Mucosa of descending colon (tissue), 3 donors: ENCODE results near the gene MTMR8. TPM values are rescaled to one million over a fixed set of nuclear protein-coding genes. Genes with fewer than 3 reads are reported as not detected.
A peak's percentile ranks its signal among the peaks of the same experiment; 100 is the strongest.
"Not testable (repeated sequence)": the region's sequence is repeated elsewhere in the genome, so short reads cannot be mapped to it uniquely, and the experiment has no call there.

ENCODE experiments used
- ATAC-seq: fragments of 200-7000 bp; cut with Tn5 transposase; one replicate; pipeline ENCODE4 v1.9.1; 2020; ENCODE audit warnings: mild to moderate bottlenecking, moderate library complexity
- DNase-seq, 3 donors: peaks; one replicate each; pipeline ENCODE4 v3.0.0-alpha.2; 2020
- H3K36me3 ChIP-seq: fragments of 200-600 bp; one replicate; pipeline ENCODE4 v1.8.0; 2021; ENCODE audit warnings: low read depth, mild to moderate bottlenecking
- H3K4me1 ChIP-seq: fragments of 200-600 bp; one replicate; pipeline ENCODE4 v1.8.0; 2021; ENCODE audit warnings: low read depth, mild to moderate bottlenecking
- H3K4me3 ChIP-seq: fragments of 200-600 bp; one replicate; pipeline ENCODE4 v1.8.0; 2021; ENCODE audit warnings: mild to moderate bottlenecking
- H3K9me3 ChIP-seq: fragments of 200-600 bp; one replicate; pipeline ENCODE4 v1.8.0; 2021; ENCODE audit warnings: mild to moderate bottlenecking
- intact Hi-C, 2 donors: fragments of 100-400 bp; cut with DNase I in 1 of 2; cut with micrococcal nuclease in 1 of 2; formaldehyde crosslinking; loops; one replicate each; pipeline versions ENCODE4 v1.11.0 to v1.11.1; 2022; cut with DNase I, micrococcal nuclease
- total RNA-seq, 3 donors: library from RNA; stranded (reverse); fragmentation: NEBNext Ultra II Directional in 2 of 3; extraction: Animal tissue kit (Norgen Biotek cat#: 25700) in 2 of 3; gene quantifications; one replicate each; pipeline versions ENCODE4 v1.2.1 to v1.2.4, GENCODE V29; 2021 to 2023
- TF ChIP-seq, protein P1 (sequence below): fragments of 200-600 bp; IDR thresholded peaks from one replicate; pipeline ENCODE4 v1.8.0; 2022; ENCODE audit warnings: antibody characterized with exemption, mild to moderate bottlenecking
- donor health status: DM: no; HTN: no; CAD: no; lungs with moderate emphysema.
- donor health status: DM: no; HTN: no; CAD: no.
- donor health status: DM: no; HTN: yes; CAD: no.

MTMR8 gene
- total RNA-seq, 3 donors from 2014 or later: 7.0 to 16.2 (median 7.8) TPM

DNA sequence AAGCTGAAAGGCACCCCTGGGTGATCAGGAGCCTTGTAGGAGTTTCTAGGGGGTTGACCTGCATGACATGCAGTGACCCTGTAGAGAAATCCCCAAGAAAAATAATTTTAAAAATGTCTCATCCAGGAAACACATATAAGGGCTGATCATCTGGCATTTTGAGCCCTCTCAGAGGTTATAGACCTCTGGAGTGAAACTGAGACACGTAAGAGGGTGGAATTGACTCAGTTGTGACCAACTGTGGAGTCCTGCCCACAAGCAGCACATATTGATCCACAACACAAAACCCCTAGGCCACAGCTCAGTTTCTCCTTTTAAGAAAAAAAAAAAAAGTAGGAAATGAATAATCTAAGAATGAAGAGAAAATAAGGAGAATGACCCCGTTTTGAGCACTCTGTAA lies 32.5 kb upstream of the MTMR8 start:
- Histone ChIP-seq H3K4me3 (no peak overlapping the region), H3K36me3 (no peaks in the 10 kb centered on the region), H3K9me3 (no peaks in the 10 kb centered on the region), H3K4me1 (no peaks in the 10 kb centered on the region)
- TF ChIP-seq, protein P1, sequence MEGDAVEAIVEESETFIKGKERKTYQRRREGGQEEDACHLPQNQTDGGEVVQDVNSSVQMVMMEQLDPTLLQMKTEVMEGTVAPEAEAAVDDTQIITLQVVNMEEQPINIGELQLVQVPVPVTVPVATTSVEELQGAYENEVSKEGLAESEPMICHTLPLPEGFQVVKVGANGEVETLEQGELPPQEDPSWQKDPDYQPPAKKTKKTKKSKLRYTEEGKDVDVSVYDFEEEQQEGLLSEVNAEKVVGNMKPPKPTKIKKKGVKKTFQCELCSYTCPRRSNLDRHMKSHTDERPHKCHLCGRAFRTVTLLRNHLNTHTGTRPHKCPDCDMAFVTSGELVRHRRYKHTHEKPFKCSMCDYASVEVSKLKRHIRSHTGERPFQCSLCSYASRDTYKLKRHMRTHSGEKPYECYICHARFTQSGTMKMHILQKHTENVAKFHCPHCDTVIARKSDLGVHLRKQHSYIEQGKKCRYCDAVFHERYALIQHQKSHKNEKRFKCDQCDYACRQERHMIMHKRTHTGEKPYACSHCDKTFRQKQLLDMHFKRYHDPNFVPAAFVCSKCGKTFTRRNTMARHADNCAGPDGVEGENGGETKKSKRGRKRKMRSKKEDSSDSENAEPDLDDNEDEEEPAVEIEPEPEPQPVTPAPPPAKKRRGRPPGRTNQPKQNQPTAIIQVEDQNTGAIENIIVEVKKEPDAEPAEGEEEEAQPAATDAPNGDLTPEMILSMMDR: no peak
- no peak for DNase-seq
- intact Hi-C loops: no loop called here
- ATAC-seq: no peak

DNA sequence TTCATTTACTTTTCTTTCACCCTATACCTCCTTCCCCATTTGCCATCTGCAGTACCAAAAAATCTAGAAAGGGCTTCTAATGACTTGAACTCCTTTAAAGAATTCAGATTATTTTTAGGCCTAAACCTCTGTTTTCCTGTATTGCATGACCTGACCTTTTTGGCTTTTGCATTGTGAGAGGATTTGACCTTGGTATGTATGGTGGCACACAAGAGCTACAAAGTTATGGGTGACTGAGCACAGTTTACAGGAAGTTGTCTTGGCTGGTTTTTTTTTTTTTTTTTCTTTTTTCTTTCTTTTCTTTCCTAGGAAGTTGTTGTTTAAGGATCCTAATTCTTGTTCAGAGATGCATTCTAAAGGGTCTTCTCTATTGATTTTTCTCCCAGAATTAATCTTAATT lies 32.0 kb upstream of the MTMR8 start:
- intact Hi-C loops: no loop called here
- no peaks in the 10 kb centered on the region for H3K4me1 ChIP-seq

DNA sequence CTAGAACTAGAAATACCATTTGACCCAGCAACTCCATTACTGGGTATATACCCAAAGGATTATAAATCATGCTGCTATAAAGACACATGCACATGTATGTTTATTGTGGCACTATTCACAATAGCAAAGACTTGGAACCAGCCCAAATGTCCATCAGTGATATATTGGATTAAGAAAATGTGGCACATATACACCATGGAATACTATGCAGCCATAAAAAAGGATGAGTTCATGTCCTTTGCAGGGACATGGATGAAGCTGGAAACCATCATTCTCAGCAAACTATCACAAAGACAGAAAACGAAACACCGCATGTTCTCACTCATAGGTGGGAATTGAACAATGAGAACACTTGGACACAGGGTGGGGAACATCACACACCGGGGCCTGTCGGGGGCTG lies 14.5 kb upstream of the MTMR8 start:
- H3K9me3 ChIP-seq, DNase-seq, H3K4me1 ChIP-seq, intact Hi-C loops, H3K36me3 ChIP-seq, H3K4me3 ChIP-seq, ATAC-seq: not testable (repeated sequence)

More for the DNA sequence above, 32.0 kb upstream of the MTMR8 start:
- no peaks in the 10 kb centered on the region for H3K9me3 ChIP-seq
- DNase-seq (no peak), ATAC-seq (no peak)
- H3K36me3 ChIP-seq: no peaks in the 10 kb centered on the region
- H3K4me3 ChIP-seq: no peak overlapping the region
- TF ChIP-seq, protein P1: no peak

DNA sequence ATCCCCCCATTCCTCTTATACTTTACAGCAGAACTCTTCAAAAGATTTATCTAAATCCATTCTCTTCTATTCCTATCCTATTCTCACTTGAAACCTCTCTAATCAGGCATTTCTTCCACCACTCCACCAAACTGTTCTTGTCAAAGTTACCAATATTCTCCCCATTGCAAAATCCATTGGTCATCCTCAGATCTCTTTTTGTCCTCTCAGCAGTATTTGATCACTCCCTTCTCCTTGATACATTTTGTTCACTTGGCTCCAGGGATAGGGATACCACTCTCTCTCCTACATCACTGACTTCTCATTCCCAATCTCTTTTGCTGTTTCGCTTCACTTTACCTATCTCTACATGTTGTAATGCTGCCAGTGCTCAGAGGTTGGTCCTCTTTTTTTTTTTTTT lies 2.8 kb upstream of the MTMR8 start:
- no peak overlapping the region for H3K4me3 ChIP-seq
- no peaks in the 10 kb centered on the region for H3K36me3 ChIP-seq
- no peaks in the 10 kb centered on the region for H3K4me1 ChIP-seq
- no peak for ATAC-seq
- intact Hi-C loops: no loop called here
- H3K9me3 ChIP-seq: no peaks in the 10 kb centered on the region
- TF ChIP-seq, protein P1: no peak
- no peak for DNase-seq

DNA sequence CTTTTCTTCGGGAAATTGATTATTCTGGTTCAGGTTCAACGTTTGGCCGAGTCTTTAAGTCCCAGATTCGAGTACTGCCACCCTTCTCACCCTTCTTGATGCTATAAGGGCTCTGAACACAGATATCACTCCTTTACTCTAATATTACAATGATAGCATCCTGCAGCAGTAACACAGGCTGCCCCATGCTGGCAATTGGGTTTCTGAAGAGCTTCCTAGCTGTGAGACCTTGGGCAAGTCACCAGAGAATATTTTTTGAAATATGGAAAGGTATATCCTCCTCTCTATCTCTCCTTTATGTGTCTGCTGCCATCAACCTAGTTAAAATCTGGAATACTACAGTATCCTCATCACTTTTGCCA lies 297 bp upstream of the MTMR8 start:
- no peak overlapping the region for H3K4me3 ChIP-seq
- H3K36me3 ChIP-seq: no peaks in the 10 kb centered on the region
- TF ChIP-seq, protein P1: no peak
- intact Hi-C loops: no loop called here
- no peak for ATAC-seq
- H3K9me3 ChIP-seq: no peaks in the 10 kb centered on the region
- no peak for DNase-seq
- H3K4me1 ChIP-seq: no peaks in the 10 kb centered on the region

DNA sequence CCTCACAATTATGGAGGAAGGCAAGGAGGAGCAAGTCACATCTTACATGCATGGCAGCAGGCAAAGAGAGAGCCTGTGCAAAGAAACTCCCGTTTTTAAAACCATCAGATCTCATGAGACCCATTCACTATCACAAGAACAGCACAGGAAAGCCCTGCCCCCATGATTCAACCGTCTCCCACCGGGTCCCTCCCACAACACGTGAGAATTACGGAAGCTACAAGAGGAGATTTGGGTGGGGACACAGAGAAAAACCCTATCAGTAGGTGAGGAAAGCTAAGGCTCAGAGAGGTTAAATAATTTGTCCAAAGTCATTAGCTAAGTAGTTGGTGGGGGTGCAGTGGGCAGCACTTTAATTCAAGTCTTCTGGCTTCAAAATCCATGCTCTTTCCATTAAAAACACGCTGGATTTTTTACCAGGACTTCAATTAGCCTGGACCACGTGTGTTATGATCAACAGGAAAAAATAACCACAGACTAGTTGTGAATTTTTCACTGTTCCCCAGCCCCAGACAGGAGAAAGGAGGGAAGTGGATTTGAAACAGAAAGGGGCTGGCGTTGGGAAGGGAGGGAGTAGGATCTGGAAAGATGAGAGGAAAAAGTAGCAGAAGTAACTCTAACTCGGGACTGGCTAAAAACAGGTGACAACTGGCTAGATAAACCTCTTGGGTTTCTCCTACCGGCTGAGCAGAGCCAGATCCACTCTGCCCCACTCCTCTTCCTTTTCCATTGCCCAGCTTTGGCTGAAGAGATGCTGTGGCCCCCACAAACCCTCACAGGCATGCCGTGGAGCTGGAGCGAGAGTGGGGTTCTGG lies 986 bp downstream of the MTMR8 start:
- DNase-seq (no peak), ATAC-seq (peak; percentile 6)
- Histone ChIP-seq H3K4me1 (no peaks in the 10 kb centered on the region), H3K36me3 (no peaks in the 10 kb centered on the region), H3K4me3 (peak overlapping the region; percentile 28), H3K9me3 (no peaks in the 10 kb centered on the region)
- TF ChIP-seq, protein P1: no peak
- intact Hi-C loops: no loop called here
